Stimulated activated CD8-positive, alpha-beta memory T cell treated with anti-CD3 and anti-CD28 coated beads, Interleukin-15, amount 100 ng/mL, for 4 hours (primary cell): ENCODE measurements around the gene HSF2BP.
"Not testable (repeated sequence)": the region's sequence is repeated elsewhere in the genome, so short reads cannot be mapped to it uniquely, and the experiment has no call there.

ENCODE experiments used
- DNase-seq, 2 donors: peaks; one replicate each; pipeline ENCODE4 v3.0.0-alpha.2; 2020; ENCODE audit warnings: low read depth in 2 of 2

The HSF2BP gene

GRCh38 chr21:43687566-43688399 is 28.5 kb upstream of the HSF2BP start:
- DNase-seq = no peak

GRCh38 chr21:43686811-43687565 is 27.7 kb upstream of the HSF2BP start:
- no peak for DNase-seq

GRCh38 chr21:43684424-43684823 is 25.1 kb upstream of the HSF2BP start:
- DNase-seq = no peak

GRCh38 chr21:43681650-43682049 is 22.4 kb upstream of the HSF2BP start:
- no peak for DNase-seq

- DNase-seq = not testable (repeated sequence)
Measured at GRCh38 chr21:43680421-43680820, 21.1 kb upstream of the HSF2BP start.

GRCh38 chr21:43679951-43680350 is 20.7 kb upstream of the HSF2BP start:
- no peak for DNase-seq

GRCh38 chr21:43676391-43676790 is 17.1 kb upstream of the HSF2BP start:
- DNase-seq = no peak

GRCh38 chr21:43675871-43676270 is 16.6 kb upstream of the HSF2BP start:
- no peak for DNase-seq

- no peak for DNase-seq
Measured at GRCh38 chr21:43669828-43670605, 10.7 kb upstream of the HSF2BP start.

GRCh38 chr21:43667191-43667904 is 8.1 kb upstream of the HSF2BP start:
- no peak for DNase-seq

GRCh38 chr21:43665879-43666278 is 6.6 kb upstream of the HSF2BP start:
- DNase-seq = no peak

- DNase-seq = no peak
Measured at GRCh38 chr21:43664358-43664757, 5.1 kb upstream of the HSF2BP start.

- no peak for DNase-seq
Measured at GRCh38 chr21:43663033-43663432, 3.7 kb upstream of the HSF2BP start.

- no peak for DNase-seq
Measured at GRCh38 chr21:43662286-43662685, 3.0 kb upstream of the HSF2BP start.

- no peak for DNase-seq
Measured at GRCh38 chr21:43658769-43659135, 536 bp downstream of the HSF2BP start.

- no peak for DNase-seq
Measured at GRCh38 chr21:43658088-43658741, 1.1 kb downstream of the HSF2BP start.

- DNase-seq = no peak
Measured at GRCh38 chr21:43657355-43658087, 1.8 kb downstream of the HSF2BP start.

- no peak for DNase-seq
Measured at GRCh38 chr21:43654806-43655489, 4.3 kb downstream of the HSF2BP start.

- no peak for DNase-seq
Measured at GRCh38 chr21:43653626-43654025, 5.7 kb downstream of the HSF2BP start.

- no peak for DNase-seq
Measured at GRCh38 chr21:43652616-43653015, 6.7 kb downstream of the HSF2BP start.
